ENCODE measurements around the gene DAB2IP. TPM values are rescaled to one million over a fixed set of nuclear protein-coding genes. Genes with fewer than 3 reads are reported as not detected.

DAB2IP gene
- total and polyA plus RNA-seq, 2 experiments from 2014 or later, result 8.9 to 42.8 TPM

- TF ChIP-seq, protein P1, sequence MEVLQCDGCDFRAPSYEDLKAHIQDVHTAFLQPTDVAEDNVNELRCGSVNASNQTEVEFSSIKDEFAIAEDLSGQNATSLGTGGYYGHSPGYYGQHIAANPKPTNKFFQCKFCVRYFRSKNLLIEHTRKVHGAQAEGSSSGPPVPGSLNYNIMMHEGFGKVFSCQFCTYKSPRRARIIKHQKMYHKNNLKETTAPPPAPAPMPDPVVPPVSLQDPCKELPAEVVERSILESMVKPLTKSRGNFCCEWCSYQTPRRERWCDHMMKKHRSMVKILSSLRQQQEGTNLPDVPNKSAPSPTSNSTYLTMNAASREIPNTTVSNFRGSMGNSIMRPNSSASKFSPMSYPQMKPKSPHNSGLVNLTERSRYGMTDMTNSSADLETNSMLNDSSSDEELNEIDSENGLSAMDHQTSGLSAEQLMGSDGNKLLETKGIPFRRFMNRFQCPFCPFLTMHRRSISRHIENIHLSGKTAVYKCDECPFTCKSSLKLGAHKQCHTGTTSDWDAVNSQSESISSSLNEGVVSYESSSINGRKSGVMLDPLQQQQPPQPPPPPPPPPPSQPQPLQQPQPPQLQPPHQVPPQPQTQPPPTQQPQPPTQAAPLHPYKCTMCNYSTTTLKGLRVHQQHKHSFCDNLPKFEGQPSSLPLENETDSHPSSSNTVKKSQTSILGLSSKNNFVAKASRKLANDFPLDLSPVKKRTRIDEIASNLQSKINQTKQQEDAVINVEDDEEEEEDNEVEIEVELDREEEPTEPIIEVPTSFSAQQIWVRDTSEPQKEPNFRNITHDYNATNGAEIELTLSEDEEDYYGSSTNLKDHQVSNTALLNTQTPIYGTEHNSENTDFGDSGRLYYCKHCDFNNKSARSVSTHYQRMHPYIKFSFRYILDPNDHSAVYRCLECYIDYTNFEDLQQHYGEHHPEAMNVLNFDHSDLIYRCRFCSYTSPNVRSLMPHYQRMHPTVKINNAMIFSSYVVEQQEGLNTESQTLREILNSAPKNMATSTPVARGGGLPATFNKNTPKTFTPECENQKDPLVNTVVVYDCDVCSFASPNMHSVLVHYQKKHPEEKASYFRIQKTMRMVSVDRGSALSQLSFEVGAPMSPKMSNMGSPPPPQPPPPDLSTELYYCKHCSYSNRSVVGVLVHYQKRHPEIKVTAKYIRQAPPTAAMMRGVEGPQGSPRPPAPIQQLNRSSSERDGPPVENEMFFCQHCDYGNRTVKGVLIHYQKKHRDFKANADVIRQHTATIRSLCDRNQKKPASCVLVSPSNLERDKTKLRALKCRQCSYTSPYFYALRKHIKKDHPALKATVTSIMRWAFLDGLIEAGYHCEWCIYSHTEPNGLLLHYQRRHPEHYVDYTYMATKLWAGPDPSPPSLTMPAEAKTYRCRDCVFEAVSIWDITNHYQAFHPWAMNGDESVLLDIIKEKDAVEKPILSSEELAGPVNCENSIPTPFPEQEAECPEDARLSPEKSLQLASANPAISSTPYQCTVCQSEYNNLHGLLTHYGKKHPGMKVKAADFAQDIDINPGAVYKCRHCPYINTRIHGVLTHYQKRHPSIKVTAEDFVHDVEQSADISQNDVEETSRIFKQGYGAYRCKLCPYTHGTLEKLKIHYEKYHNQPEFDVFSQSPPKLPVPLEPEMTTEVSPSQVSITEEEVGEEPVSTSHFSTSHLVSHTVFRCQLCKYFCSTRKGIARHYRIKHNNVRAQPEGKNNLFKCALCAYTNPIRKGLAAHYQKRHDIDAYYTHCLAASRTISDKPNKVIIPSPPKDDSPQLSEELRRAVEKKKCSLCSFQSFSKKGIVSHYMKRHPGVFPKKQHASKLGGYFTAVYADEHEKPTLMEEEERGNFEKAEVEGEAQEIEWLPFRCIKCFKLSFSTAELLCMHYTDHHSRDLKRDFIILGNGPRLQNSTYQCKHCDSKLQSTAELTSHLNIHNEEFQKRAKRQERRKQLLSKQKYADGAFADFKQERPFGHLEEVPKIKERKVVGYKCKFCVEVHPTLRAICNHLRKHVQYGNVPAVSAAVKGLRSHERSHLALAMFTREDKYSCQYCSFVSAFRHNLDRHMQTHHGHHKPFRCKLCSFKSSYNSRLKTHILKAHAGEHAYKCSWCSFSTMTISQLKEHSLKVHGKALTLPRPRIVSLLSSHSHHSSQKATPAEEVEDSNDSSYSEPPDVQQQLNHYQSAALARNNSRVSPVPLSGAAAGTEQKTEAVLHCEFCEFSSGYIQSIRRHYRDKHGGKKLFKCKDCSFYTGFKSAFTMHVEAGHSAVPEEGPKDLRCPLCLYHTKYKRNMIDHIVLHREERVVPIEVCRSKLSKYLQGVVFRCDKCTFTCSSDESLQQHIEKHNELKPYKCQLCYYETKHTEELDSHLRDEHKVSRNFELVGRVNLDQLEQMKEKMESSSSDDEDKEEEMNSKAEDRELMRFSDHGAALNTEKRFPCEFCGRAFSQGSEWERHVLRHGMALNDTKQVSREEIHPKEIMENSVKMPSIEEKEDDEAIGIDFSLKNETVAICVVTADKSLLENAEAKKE (CRISPR knock-in tag; IDR thresholded peaks at IDR 0.05), result no peak
- TF ChIP-seq CREB1 (CRISPR knock-in tag; IDR thresholded peaks at IDR 0.05; ENCODE audit: low read depth) (no peak), NANOG (IDR thresholded peaks at IDR 0.05; ENCODE audit: borderline replicate concordance) (no peak), POLR2AphosphoS5 (IDR thresholded peaks at IDR 0.05; ENCODE audit: low read depth) (no peak)
- TF ChIP-seq, protein P2, sequence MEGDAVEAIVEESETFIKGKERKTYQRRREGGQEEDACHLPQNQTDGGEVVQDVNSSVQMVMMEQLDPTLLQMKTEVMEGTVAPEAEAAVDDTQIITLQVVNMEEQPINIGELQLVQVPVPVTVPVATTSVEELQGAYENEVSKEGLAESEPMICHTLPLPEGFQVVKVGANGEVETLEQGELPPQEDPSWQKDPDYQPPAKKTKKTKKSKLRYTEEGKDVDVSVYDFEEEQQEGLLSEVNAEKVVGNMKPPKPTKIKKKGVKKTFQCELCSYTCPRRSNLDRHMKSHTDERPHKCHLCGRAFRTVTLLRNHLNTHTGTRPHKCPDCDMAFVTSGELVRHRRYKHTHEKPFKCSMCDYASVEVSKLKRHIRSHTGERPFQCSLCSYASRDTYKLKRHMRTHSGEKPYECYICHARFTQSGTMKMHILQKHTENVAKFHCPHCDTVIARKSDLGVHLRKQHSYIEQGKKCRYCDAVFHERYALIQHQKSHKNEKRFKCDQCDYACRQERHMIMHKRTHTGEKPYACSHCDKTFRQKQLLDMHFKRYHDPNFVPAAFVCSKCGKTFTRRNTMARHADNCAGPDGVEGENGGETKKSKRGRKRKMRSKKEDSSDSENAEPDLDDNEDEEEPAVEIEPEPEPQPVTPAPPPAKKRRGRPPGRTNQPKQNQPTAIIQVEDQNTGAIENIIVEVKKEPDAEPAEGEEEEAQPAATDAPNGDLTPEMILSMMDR (conservative IDR thresholded peaks at IDR 0.05; ENCODE audit: low read depth in 2 of 2), result no peak
- TF ChIP-seq, protein P3, sequence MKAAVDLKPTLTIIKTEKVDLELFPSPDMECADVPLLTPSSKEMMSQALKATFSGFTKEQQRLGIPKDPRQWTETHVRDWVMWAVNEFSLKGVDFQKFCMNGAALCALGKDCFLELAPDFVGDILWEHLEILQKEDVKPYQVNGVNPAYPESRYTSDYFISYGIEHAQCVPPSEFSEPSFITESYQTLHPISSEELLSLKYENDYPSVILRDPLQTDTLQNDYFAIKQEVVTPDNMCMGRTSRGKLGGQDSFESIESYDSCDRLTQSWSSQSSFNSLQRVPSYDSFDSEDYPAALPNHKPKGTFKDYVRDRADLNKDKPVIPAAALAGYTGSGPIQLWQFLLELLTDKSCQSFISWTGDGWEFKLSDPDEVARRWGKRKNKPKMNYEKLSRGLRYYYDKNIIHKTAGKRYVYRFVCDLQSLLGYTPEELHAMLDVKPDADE (IDR thresholded peaks at IDR 0.05), result no peak
Observed at GRCh38 chr9:121631115-121631514, 20.3 kb upstream of the DAB2IP start (continued).

DNA sequence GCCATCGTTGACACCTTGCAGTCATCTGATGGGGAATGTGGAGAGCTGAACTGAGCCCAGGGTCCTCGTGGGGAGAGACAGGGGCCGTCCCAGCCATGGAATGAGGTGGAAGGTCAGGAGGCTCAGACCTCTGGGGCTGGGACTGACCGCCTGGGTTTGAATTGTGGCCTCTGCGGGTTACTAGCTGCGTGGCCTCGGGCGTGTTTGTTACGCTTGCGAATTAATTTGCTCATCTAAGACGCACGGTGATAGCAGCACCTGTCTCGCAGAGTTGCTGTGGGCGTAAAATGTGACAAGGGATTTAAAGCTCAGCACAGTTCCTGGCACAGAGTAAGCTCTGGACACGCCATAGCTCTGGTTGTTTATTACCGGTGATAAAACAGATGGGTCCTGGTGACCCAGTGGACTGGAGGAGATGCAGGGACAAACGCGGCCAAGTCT is 19.4 kb upstream of the DAB2IP start:
- Histone ChIP-seq H3K36me3 (ENCODE audit: insufficient read depth) (no peaks in the 10 kb centered on the region; the same call in 1 of the 2 replicates), H3K4me3 (no peak overlapping the region), H3K27ac (ENCODE audit: low read depth) (no peak overlapping the region), H3F3A (replicated peaks; ENCODE audit: low read depth) (no peaks in the 10 kb centered on the region), H3K9me2 (ENCODE audit: insufficient read depth) (no peaks in the 10 kb centered on the region), H3K4me1 (ENCODE audit: insufficient read depth) (peaks cover 4% of the 10 kb centered on the region; the same call in 1 of the 2 replicates), H4K20me1 (replicated peaks; ENCODE audit: insufficient read depth) (peaks cover 9% of the 10 kb centered on the region; the same call in 1 of the 2 replicates), H3K27me3 (ENCODE audit: insufficient read depth) (no peaks in the 10 kb centered on the region), H2AFZ (no peak overlapping the region), H3K4me2 (no peak overlapping the region), H3K79me2 (replicated peaks; ENCODE audit: insufficient read depth) (0 out of 2 replicates have a peak, but pooled peaks cover 4% of the 10 kb centered on the region)
- H3K4me1 Mint-ChIP-seq, result peaks cover 34% of the 10 kb centered on the region
- peaks cover 7% of the 10 kb centered on the region for H3K27me3 Mint-ChIP-seq (ENCODE audit: insufficient read depth, low read depth, poor library complexity)
- H3K27ac Mint-ChIP-seq, result no peak overlapping the region
- ATAC-seq, result no peak
- H3K9me3 Mint-ChIP-seq, result peaks cover 2% of the 10 kb centered on the region; the same call in 1 of the 3 replicates
- no peaks in the 10 kb centered on the region; the same call in 2 of the 3 replicates for H3K36me3 Mint-ChIP-seq (ENCODE audit: low read depth)
- no peak for DNase-seq (ENCODE audit: low spot score)
- H3K4me3 Mint-ChIP-seq, result no peak overlapping the region
- TF ChIP-seq EZH2phosphoT487 (IDR thresholded peaks at IDR 0.05; ENCODE audit: unreplicated experiment), result no peak
- TF ChIP-seq ZNF331 (CRISPR knock-in tag; IDR thresholded peaks at IDR 0.05; ENCODE audit: low read depth), result no peak
- TF ChIP-seq, protein P3 (IDR thresholded peaks at IDR 0.05), result no peak
- TF ChIP-seq JUNB (IDR thresholded peaks at IDR 0.05; ENCODE audit: unreplicated experiment), result no peak
- no peak for TF ChIP-seq STAT1 (IDR thresholded peaks at IDR 0.05; ENCODE audit: unreplicated experiment)
- TF ChIP-seq CREB1 (CRISPR knock-in tag; IDR thresholded peaks at IDR 0.05; ENCODE audit: low read depth), result no peak
- TF ChIP-seq REST (IDR thresholded peaks at IDR 0.05; ENCODE audit: unreplicated experiment), result no peak

All from GM23338 (cell line).